Testis (tissue), 3 donors: Measurements from ENCODE around the gene MET. TPM values are rescaled to one million over a fixed set of nuclear protein-coding genes. Genes with fewer than 3 reads are reported as not detected.

Experiments
- DNase-seq: peaks from one replicate; pipeline ENCODE4 v3.0.0-alpha.2; 2019
- H3K27ac ChIP-seq, 2 donors: fragments of 200-600 bp; sonication (generic); one replicate each; pipeline ENCODE4 v1.5.1; 2019
- H3K27me3 ChIP-seq: fragments of 200-600 bp; sonication (generic); one replicate; pipeline ENCODE4 v1.5.1; 2019
- H3K36me3 ChIP-seq: fragments of 200-600 bp; sonication (generic); one replicate; pipeline ENCODE4 v1.5.1; 2017; ENCODE audit warnings: low read depth; ENCODE audit errors: missing control alignments
- H3K4me1 ChIP-seq: fragments of 200-600 bp; sonication (generic); one replicate; pipeline ENCODE4 v1.5.1; 2019
- H3K4me3 ChIP-seq, 2 donors: fragments of 200-600 bp; sonication (generic); one replicate each; pipeline ENCODE4 v1.5.1; 2017 to 2019
- H3K9me3 ChIP-seq: fragments of 200-600 bp; sonication (generic); one replicate; pipeline ENCODE4 v1.5.1; 2017
- POLR2A ChIP-seq: fragments of 450-650 bp; IDR thresholded peaks from one replicate; pipeline ENCODE4 v1.6.1; 2017; ENCODE audit warnings: antibody characterized with exemption, mild to moderate bottlenecking, moderate library complexity
- WGBS, 2 donors: methylation state at CpG; one replicate each; pipeline ENCODE4 v1.1.5; 2018; 5-methylcytosine and 5-hydroxymethylcytosine counted together
- intact Hi-C: fragments of 100-400 bp; cut with DNase I; formaldehyde crosslinking; loops from one replicate; pipeline ENCODE4 v1.15.1; 2023; ENCODE audit warnings: low total_unique reads
- polyA plus RNA-seq: library from polyadenylated mRNA; stranded (reverse); fragments of 350-450 nt; fragmentation: Illumina TruSeq; extraction: RNeasy Lipid Tissue Mini Kit (QIAGEN cat#74804); gene quantifications from one replicate; pipeline ENCODE4 v1.2.3, GENCODE V29; 2014; ENCODE audit warnings: low read depth, low replicate concordance; ENCODE audit not compliant: insufficient read depth
- total RNA-seq, 2 donors: library from RNA; depleted of rRNA; stranded (reverse); fragments of >200 nt; gene quantifications; one replicate each; pipeline ENCODE4 v1.2.3, GENCODE V29; 2016
- TF ChIP-seq, protein P1 (sequence below), 3 experiments: fragments of 450-650 bp in 2 of 3; fragments of 200-600 bp in 1 of 3; sonication (generic) in 1 of 3; IDR thresholded peaks; one replicate each; pipeline ENCODE4 v1.5.1; 2016 to 2019; ENCODE audit warnings: antibody characterized with exemption in 3 of 3, mild to moderate bottlenecking in 2 of 3, moderate library complexity in 1 of 3

The MET gene
- total and polyA plus RNA-seq, 3 donors from 2014 or later = 2.0 to 3.9 (median 3.2) TPM

DNA sequence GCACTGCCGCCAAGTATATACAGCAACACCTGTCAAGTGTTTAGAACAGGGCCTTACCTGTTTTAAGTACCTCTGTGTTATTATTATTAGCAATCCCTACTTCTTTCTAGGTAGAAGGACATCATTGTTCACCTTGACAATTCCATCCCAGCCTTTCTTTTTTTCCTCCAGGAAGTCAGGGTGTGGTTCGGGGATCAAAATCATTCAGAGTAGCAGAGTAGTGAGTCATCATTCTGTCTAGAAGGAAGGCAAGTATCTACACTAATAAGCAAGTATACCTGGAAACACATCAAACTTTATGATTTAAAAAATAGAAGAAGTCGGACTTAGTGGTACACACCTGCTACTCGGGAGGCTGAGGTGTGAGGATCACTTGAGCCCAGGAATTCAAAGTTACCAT, 164.9 kb downstream of the MET start:
- 96% methylated on average over 4 of the region's 4 CpGs for WGBS, 2 donors
- H3K9me3 ChIP-seq = no peaks in the 10 kb centered on the region
- no peaks in the 10 kb centered on the region for H3K4me1 ChIP-seq
- no peaks in the 10 kb centered on the region for H3K36me3 ChIP-seq
- H3K27ac ChIP-seq = no peak overlapping the region
- H3K27me3 ChIP-seq = no peaks in the 10 kb centered on the region
- DNase-seq = no peak
- intact Hi-C loops = no loop called here
- TF ChIP-seq, protein P1, sequence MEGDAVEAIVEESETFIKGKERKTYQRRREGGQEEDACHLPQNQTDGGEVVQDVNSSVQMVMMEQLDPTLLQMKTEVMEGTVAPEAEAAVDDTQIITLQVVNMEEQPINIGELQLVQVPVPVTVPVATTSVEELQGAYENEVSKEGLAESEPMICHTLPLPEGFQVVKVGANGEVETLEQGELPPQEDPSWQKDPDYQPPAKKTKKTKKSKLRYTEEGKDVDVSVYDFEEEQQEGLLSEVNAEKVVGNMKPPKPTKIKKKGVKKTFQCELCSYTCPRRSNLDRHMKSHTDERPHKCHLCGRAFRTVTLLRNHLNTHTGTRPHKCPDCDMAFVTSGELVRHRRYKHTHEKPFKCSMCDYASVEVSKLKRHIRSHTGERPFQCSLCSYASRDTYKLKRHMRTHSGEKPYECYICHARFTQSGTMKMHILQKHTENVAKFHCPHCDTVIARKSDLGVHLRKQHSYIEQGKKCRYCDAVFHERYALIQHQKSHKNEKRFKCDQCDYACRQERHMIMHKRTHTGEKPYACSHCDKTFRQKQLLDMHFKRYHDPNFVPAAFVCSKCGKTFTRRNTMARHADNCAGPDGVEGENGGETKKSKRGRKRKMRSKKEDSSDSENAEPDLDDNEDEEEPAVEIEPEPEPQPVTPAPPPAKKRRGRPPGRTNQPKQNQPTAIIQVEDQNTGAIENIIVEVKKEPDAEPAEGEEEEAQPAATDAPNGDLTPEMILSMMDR (IDR thresholded peaks at IDR 0.05) = no peak
- TF ChIP-seq POLR2A = no peak
- no peak overlapping the region for H3K4me3 ChIP-seq

DNA sequence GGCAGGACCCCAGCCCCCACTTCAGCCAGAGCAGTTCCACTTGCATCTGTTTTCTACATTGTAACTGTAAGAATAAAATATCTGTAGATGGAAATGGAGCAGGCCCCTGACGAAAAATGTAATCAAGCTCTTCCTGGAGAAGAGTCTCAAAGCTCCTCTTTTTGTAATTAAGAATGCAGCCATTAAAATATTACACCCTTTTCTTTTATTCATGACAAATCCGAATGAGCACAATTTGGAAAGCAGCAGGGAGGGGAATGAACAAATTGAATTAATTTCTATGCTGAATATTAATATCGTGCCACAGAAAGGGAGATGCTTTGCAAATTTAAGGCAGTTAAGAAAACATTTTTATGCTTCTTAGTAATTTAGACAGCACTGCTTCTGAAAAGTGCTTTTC, 165.6 kb downstream of the MET start:
- H3K27me3 ChIP-seq = no peaks in the 10 kb centered on the region
- no peaks in the 10 kb centered on the region for H3K36me3 ChIP-seq
- TF ChIP-seq, protein P1 (IDR thresholded peaks at IDR 0.05) = no peak
- TF ChIP-seq POLR2A = no peak
- H3K4me3 ChIP-seq = no peak overlapping the region
- 88 to 89% methylated on average over 3 of the region's 3 CpGs for WGBS, 2 donors
- intact Hi-C loops = no loop called here
- no peaks in the 10 kb centered on the region for H3K4me1 ChIP-seq
- no peaks in the 10 kb centered on the region for H3K9me3 ChIP-seq
- DNase-seq = no peak
- H3K27ac ChIP-seq = no peak overlapping the region

DNA sequence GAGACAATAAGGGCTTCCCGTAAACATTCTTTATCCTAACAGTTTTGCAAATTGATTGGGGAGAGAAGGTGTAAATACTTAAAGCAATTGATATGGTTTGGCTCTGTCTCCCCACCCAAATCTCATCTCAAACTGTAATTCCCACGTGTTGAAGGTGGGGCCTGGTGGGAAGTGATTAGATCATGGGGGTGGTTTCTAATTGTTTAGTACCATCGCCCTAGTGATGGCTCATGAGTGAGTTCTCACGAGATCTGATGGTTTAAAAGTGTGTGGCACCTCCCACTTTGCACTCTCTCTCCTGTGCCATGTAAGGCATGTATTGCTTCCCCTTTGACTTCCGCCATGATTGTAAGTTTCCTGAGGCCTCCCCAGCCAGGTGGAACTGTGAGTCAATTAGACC, 168.3 kb downstream of the MET start:
- H3K4me3 ChIP-seq = no peak overlapping the region
- WGBS, 2 donors = 85% methylated on average over 5 of the region's 5 CpGs
- H3K27me3 ChIP-seq = no peaks in the 10 kb centered on the region
- DNase-seq = no peak
- no peak overlapping the region for H3K27ac ChIP-seq
- H3K36me3 ChIP-seq = no peaks in the 10 kb centered on the region
- H3K4me1 ChIP-seq = no peaks in the 10 kb centered on the region
- intact Hi-C loops = no loop called here
- no peaks in the 10 kb centered on the region for H3K9me3 ChIP-seq
- TF ChIP-seq, protein P1 (IDR thresholded peaks at IDR 0.05) = no peak
- TF ChIP-seq POLR2A = no peak

DNA sequence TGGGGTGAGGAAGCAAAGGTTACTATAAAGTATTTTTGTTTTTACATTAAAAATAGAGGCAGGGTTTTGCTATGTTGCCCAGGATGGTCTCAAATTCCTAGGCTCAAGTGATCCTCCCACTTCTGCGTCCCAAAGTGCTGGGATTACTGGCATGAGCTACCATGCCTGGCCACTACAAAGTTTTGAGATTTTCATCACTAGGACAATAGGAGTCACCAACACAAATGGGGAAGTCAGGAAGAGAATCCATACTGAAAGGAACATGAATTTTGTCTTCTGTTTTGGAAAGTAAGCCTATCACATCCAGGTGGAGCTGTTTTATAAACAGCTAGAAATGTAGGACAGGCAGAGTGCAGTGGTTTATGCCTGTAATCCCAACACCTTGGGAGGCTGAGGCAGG, 170.4 kb downstream of the MET start:
- no peaks in the 10 kb centered on the region for H3K27me3 ChIP-seq
- no peaks in the 10 kb centered on the region for H3K36me3 ChIP-seq
- no peaks in the 10 kb centered on the region for H3K9me3 ChIP-seq
- DNase-seq = no peak
- no peak overlapping the region for H3K4me3 ChIP-seq
- H3K27ac ChIP-seq = no peak overlapping the region
- 69 to 93% methylated on average over 1 of the region's 1 CpG for WGBS, 2 donors
- intact Hi-C loops = no loop called here
- no peak for TF ChIP-seq POLR2A
- TF ChIP-seq, protein P1 (IDR thresholded peaks at IDR 0.05) = no peak
- H3K4me1 ChIP-seq = no peaks in the 10 kb centered on the region

DNA sequence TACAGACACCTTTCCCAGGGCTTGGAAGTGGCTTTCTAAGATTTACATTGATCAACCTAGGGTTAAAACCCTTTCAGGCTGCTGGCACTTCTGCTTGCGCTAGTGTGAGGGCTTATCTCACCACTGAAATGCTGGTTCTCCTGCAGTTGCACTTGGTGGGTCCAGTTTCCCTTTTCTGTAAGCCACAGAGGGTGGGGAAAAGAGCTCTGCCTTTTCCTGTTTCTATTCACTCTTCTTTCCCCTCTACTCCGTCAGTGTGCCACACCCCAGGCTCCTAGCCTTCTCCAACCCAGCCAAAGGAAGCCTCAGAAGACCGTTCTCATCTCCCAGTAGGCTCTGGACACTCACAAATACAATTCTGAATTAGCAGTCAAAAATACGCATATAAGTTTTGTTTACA, 171.4 kb downstream of the MET start:
- Histone ChIP-seq H3K4me3 (no peak overlapping the region), H3K27me3 (no peaks in the 10 kb centered on the region), H3K27ac (no peak overlapping the region), H3K4me1 (no peaks in the 10 kb centered on the region), H3K9me3 (no peaks in the 10 kb centered on the region), H3K36me3 (no peaks in the 10 kb centered on the region)
- DNase-seq = no peak
- intact Hi-C loops = no loop called here
- 78 to 81% methylated on average over 4 of the region's 4 CpGs for WGBS, 2 donors
- TF ChIP-seq, protein P1 (IDR thresholded peaks at IDR 0.05) = no peak
- TF ChIP-seq POLR2A = no peak

Other genes with a start within 250 kb of the MET start
- gene CAV2, start 172.5 kb upstream of the MET start, total RNA-seq = 10 to 100 TPM; 33.0 to 40.2 TPM
- gene CAV2, start 172.5 kb upstream of the MET start, polyA plus RNA-seq = 33.5 TPM
- 10 to 100 TPM; 33.1 to 39.9 TPM for gene CAV1, start 147.2 kb upstream of the MET start, total RNA-seq
- 84.2 TPM for gene CAV1, start 147.2 kb upstream of the MET start, polyA plus RNA-seq
- 10 to 100 TPM; 57.9 to 69.4 TPM for gene CAPZA2, start 190.4 kb downstream of the MET start, total RNA-seq
- 69.4 TPM for gene CAPZA2, start 190.4 kb downstream of the MET start, polyA plus RNA-seq